Activated CD4-positive, alpha-beta T cell treated with anti-CD3 and anti-CD28 coated beads, Interleukin-2, amount 10 ng/mL, durations not matched to agents 7 days and 5 days (primary cell): ENCODE measurements around the gene ABCB11. TPM values are rescaled to one million over a fixed set of nuclear protein-coding genes. Genes with fewer than 3 reads are reported as not detected.

Experiments
- CTCF ChIA-PET: fragments of 350-600 bp; sonication (Branson Sonifier 250); formaldehyde crosslinking; loops from one replicate; lab custom pipeline; 2021; ENCODE audit warnings: antibody characterized with exemption; lab: Charles Lee
- POLR2A ChIA-PET: fragments of 350-600 bp; sonication (Branson Sonifier 250); formaldehyde crosslinking; loops from one replicate; lab custom pipeline; 2021; ENCODE audit warnings: antibody characterized with exemption; lab: Charles Lee
- DNase-seq: peaks from one replicate; pipeline ENCODE4 v3.0.0-alpha.2; 2020
- H3K27ac Mint-ChIP-seq: one replicate; pipeline ENCODE4 v1.8.0; 2021; ENCODE audit warnings: mild to moderate bottlenecking, moderate library complexity, mixed read lengths
- H3K27me3 Mint-ChIP-seq: one replicate; pipeline ENCODE4 v1.8.0; 2021; ENCODE audit warnings: mixed read lengths
- H3K36me3 Mint-ChIP-seq: one replicate; pipeline ENCODE4 v1.8.0; 2021; ENCODE audit warnings: low read depth, mixed read lengths
- H3K4me1 Mint-ChIP-seq: one replicate; pipeline ENCODE4 v1.8.0; 2021; ENCODE audit warnings: mixed read lengths
- H3K4me3 Mint-ChIP-seq: one replicate; pipeline ENCODE4 v1.8.0; 2021; ENCODE audit warnings: mild to moderate bottlenecking, moderate library complexity, mixed read lengths
- H3K9me3 Mint-ChIP-seq: one replicate; pipeline ENCODE4 v1.8.0; 2021; ENCODE audit warnings: mixed read lengths
- total RNA-seq, 2 experiments: library from RNA; stranded (reverse); gene quantifications; one replicate each; pipeline ENCODE4 v1.2.3, GENCODE V29; 2021

The ABCB11 gene
- under 1 TPM in 1 of 2 experiments, not detected in 1; 0.20 TPM for total RNA-seq

GRCh38 chr2:169031202-169031601 lies at the start of gene ABCB11:
Gene ABCB11 (minus strand): TSS chr2:169031324. CDS start chr2:169018125, 13,199 bp downstream.
- H3K4me3 Mint-ChIP-seq = no peak within 1 kb of the TSS
- ChIA-PET POLR2A (no interaction called here), CTCF (interaction anchor here (0.6 kb wide), 1 partner anchor 516 kb away, joined by 4 read pairs; no protein-coding TSS in a partner anchor)
- H3K4me1 Mint-ChIP-seq = peaks cover 4% of the 10 kb centered on the region
- no peak for DNase-seq
- H3K9me3 Mint-ChIP-seq = peaks cover 5% of the 10 kb centered on the region
- no peak within 1 kb of the TSS for H3K27ac Mint-ChIP-seq
- H3K27me3 Mint-ChIP-seq = no peaks in the 10 kb centered on the region
- no peaks in the 10 kb centered on the region for H3K36me3 Mint-ChIP-seq

DNA sequence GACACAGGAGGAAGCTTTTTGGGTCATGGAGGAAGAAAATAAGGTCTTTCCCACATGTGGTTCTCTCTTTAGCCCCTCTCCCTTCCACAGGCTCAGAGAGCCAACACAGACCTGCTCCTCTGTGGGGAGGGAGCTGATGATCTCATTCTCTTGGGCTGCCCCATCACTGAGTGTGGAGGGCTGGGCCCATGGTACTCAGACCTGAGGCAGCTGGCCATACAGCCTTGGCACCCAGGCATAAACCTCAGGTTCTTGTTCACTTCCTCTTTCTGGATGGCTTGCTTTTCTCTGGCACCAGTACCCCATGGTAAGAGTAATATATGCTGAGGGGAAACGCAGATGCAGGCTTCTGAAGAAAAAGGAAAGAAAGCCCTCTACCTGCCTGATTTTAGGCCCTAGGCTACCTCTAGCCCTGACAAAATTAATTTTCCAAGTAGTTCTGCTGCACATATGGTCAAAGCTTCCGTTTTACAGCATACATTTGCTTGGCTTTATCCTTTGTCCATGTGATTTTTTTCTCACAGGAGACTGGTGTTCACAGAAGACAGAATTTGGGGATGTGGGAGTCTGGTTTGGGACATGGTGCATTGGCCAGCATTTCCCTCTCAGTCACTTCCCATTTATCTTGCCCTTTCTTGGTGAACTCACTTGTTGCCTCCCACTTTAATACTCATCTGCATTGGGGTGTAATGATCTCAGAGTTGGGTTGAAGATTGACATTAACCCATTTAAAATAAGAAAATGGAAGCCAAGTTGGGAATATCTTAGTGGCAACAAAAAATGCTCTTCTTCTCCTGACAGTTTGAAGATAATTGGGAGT lies 49.3 kb upstream of the ABCB11 start:
- peaks cover 13% of the 10 kb centered on the region for H3K9me3 Mint-ChIP-seq
- DNase-seq = no peak
- POLR2A ChIA-PET = no interaction called here
- H3K4me1 Mint-ChIP-seq = no peaks in the 10 kb centered on the region
- CTCF ChIA-PET = no interaction called here
- H3K36me3 Mint-ChIP-seq = no peaks in the 10 kb centered on the region
- peaks cover 5% of the 10 kb centered on the region for H3K27me3 Mint-ChIP-seq
- no peak overlapping the region for H3K4me3 Mint-ChIP-seq
- no peak overlapping the region for H3K27ac Mint-ChIP-seq

DNA sequence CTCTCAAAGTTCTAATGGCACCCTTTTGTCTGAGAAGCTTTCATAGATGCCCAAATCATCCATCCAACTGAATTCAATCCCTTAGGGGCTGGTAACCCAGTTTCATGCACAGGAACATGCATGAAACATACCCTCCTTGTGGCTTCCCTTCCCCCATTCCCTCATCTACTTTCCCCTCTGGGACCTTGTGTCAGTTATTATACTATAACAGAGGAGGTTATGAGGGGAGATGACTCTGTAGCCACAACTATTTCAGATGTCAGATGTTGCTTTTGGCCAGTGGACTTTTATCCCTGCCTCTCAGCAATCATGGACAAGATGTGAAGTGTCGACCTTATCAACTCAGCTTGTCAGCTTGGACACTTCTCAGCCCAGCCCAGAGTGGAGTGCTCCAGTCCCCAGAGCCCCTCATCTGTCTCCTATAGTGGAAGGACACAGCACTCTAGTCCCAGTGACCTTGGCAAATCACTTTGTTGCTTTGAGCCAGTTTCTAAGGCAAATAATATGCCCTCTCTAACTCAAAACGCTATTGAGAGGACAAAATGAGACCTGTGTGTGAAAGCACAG lies 46.6 kb upstream of the ABCB11 start:
- Mint-ChIP-seq H3K4me1 (peaks cover 10% of the 10 kb centered on the region), H3K27ac (no peak overlapping the region), H3K4me3 (no peak overlapping the region), H3K36me3 (no peaks in the 10 kb centered on the region), H3K9me3 (peaks cover 12% of the 10 kb centered on the region), H3K27me3 (no peaks in the 10 kb centered on the region)
- DNase-seq = no peak
- POLR2A ChIA-PET = no interaction called here
- CTCF ChIA-PET = no interaction called here

DNA sequence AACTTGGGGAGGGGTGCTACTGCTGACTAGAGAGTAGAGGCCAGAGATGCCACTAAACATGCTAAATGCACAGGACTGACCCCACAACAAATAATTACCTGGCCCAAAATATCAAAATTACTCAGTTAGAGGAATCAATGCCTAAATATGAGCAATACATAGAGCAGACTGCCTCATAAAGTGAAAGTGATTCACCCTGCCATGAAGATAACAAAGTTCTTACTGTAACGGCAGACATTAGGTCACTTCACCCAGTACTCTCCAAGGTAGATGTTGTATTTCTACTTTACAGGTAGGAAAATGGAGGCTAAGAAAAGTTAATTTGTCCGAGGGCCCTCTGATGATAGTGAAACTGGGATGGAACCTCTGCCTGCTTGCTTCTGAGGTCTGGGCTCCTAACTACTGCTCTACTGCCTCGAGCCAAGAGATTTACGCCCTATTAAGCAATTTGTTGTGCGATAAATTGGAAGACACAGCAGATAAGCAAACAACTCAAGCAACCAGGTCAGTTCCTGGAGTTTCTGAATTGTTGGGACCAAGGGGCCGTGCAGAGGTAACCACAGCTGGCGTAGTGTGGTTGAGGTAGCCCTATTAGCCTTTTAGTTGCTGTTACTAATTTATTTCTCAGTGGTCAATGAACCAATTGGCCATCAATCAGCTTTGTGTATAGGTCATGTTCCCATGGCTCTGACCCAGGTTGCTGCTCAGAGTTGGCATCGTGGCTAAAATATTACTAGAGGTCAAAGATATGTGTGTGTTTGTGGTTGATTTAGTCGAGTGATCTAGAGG lies 43.0 kb upstream of the ABCB11 start:
- Mint-ChIP-seq H3K4me1 (peaks cover 24% of the 10 kb centered on the region), H3K27ac (no peak overlapping the region), H3K36me3 (no peaks in the 10 kb centered on the region), H3K9me3 (peaks cover 12% of the 10 kb centered on the region), H3K27me3 (no peaks in the 10 kb centered on the region), H3K4me3 (no peak overlapping the region)
- ChIA-PET CTCF (interaction anchor here (0.9 kb wide), 1 partner anchor 11 kb away, joined by 3 read pairs; no protein-coding TSS in a partner anchor), POLR2A (no interaction called here)
- DNase-seq = no peak

DNA sequence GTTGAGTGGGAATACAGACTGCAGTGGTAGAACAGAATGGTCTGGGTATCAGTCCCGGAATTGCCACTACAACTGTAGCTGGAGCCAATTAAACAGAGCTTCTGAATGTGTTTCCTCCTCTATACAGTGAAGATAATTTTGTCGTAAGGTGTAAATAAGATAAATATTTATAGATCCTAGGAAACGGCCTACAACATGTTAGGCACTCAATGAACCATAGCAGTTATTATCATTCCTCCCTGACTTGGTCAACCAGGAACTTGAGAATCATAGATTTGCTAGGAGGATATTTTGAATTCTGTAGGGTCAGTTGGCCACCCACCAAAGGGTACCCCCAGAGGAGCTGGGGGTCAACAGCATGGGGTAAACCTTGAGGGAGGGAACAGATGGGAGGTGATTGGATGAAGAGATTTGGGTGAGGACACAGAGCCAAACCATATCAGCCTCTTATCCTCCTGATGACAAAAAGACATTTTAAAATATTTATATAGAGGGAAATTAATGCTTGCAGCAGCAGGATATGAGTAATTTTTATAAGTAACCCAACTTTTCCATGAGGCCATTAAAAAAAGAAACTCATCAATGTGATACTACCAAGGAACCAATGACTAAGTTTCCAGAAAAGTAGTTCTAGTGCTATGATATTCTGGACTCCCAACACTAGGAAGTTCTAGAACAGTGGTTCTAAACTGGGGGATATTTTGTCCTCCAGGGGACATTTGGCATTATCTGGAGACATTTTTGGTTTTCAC lies 42.3 kb upstream of the ABCB11 start:
- Mint-ChIP-seq H3K27ac (no peak overlapping the region), H3K36me3 (no peaks in the 10 kb centered on the region), H3K9me3 (peaks cover 12% of the 10 kb centered on the region), H3K27me3 (no peaks in the 10 kb centered on the region), H3K4me1 (peaks cover 24% of the 10 kb centered on the region), H3K4me3 (no peak overlapping the region)
- no peak for DNase-seq
- POLR2A ChIA-PET = no interaction called here
- CTCF ChIA-PET = no interaction called here

GRCh38 chr2:169072163-169072925 lies 41.2 kb upstream of the ABCB11 start:
- no peaks in the 10 kb centered on the region for H3K36me3 Mint-ChIP-seq
- H3K4me1 Mint-ChIP-seq = peaks cover 24% of the 10 kb centered on the region
- no peak for DNase-seq
- no peak overlapping the region for H3K27ac Mint-ChIP-seq
- POLR2A ChIA-PET = no interaction called here
- CTCF ChIA-PET = no interaction called here
- H3K9me3 Mint-ChIP-seq = peaks cover 12% of the 10 kb centered on the region
- H3K4me3 Mint-ChIP-seq = peak overlapping the region; percentile 13
- H3K27me3 Mint-ChIP-seq = no peaks in the 10 kb centered on the region

DNA sequence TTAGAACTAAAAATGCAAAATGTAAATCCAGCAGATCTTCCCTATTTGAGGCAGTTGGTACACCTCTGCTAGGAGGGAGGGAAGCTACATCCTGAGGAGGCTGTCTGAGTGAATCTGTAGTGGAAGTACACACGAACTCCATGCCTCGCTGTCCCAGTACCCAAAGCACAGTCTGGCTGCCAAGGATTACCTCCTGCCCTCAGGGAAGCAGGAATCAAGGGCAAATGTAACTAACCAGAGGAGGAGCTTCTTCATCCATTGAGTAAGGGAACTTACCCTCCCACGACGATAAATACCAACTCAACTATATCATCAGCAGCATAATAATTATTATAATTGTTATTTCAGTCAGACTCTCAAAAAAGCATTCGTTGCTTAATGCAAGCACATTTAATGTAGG lies 40.3 kb upstream of the ABCB11 start:
- Mint-ChIP-seq H3K27me3 (no peaks in the 10 kb centered on the region), H3K27ac (no peak overlapping the region)

GRCh38 chr2:169069833-169070232 lies 38.7 kb upstream of the ABCB11 start:
- ChIA-PET POLR2A (no interaction called here), CTCF (interaction anchor here (0.9 to 1.0 kb wide), 3 partner anchors 12 to 27 kb away, joined by 3 to 5 read pairs (median 4); no protein-coding TSS in a partner anchor)
- peaks cover 5% of the 10 kb centered on the region for H3K9me3 Mint-ChIP-seq
- H3K4me1 Mint-ChIP-seq = peaks cover 24% of the 10 kb centered on the region
- no peak overlapping the region for H3K4me3 Mint-ChIP-seq
- no peak overlapping the region for H3K27ac Mint-ChIP-seq
- DNase-seq = no peak
- no peaks in the 10 kb centered on the region for H3K36me3 Mint-ChIP-seq
- H3K27me3 Mint-ChIP-seq = no peaks in the 10 kb centered on the region

More for the DNA sequence above, 40.3 kb upstream of the ABCB11 start:
- Mint-ChIP-seq H3K36me3 (no peaks in the 10 kb centered on the region), H3K4me1 (peaks cover 24% of the 10 kb centered on the region), H3K4me3 (no peak overlapping the region), H3K9me3 (peaks cover 12% of the 10 kb centered on the region)
- ChIA-PET CTCF (no interaction called here), POLR2A (no interaction called here)
- no peak for DNase-seq

DNA sequence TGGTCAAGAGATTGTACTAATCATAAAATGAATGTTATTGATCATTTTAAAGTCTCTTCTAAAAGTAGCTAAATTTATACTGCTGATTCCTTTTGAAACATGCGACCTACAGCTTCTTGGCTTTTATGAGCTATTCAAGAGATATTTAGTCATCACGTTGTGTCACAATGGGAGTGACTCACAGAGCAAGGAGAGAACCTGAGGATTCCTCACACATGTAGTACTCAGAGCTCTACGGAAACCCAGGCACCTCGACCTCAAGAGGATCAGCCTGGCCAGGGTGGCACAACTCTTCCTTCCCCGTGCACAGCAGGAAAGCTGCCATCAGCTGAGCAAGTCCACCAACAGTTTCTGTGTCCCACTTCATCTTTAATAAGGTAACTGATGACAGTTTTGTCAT lies 38.2 kb upstream of the ABCB11 start, which contains the start of gene DHRS9:
Gene DHRS9, plus strand, starts transcription at position 223 of the 400 bp plus-strand sequence. CDS start 12,019 bp downstream, outside the sequence.
- DNase-seq = no peak
- ChIA-PET CTCF (interaction anchor here (0.9 to 1.0 kb wide), 3 partner anchors 11 to 27 kb away, joined by 3 to 5 read pairs (median 4); no protein-coding TSS in a partner anchor), POLR2A (no interaction called here)
- peaks cover 24% of the 10 kb centered on the region for H3K4me1 Mint-ChIP-seq
- no peak within 1 kb of the TSS for H3K27ac Mint-ChIP-seq
- H3K27me3 Mint-ChIP-seq = no peaks in the 10 kb centered on the region
- no peaks in the 10 kb centered on the region for H3K36me3 Mint-ChIP-seq
- H3K9me3 Mint-ChIP-seq = peaks cover 5% of the 10 kb centered on the region
- H3K4me3 Mint-ChIP-seq = no peak within 1 kb of the TSS

- ChIA-PET POLR2A (no interaction called here), CTCF (interaction anchor here (0.8 kb wide), 1 partner anchor 29 kb away, joined by 3 read pairs; no protein-coding TSS in a partner anchor)
- no peaks in the 10 kb centered on the region for H3K9me3 Mint-ChIP-seq
- peaks cover 6% of the 10 kb centered on the region for H3K4me1 Mint-ChIP-seq
- no peak overlapping the region for H3K27ac Mint-ChIP-seq
- no peak for DNase-seq
- H3K4me3 Mint-ChIP-seq = no peak overlapping the region
- no peaks in the 10 kb centered on the region for H3K36me3 Mint-ChIP-seq
- no peaks in the 10 kb centered on the region for H3K27me3 Mint-ChIP-seq
These were observed 35.8 kb upstream of the ABCB11 start for GRCh38 chr2:169066897-169067296.

- no peak for DNase-seq
- no peak overlapping the region for H3K4me3 Mint-ChIP-seq
- peaks cover under 1% of the 10 kb centered on the region for H3K4me1 Mint-ChIP-seq
- CTCF ChIA-PET = interaction anchor here (1.0 to 1.2 kb wide), 2 partner anchors 10 to 13 kb away, joined by 3 to 4 read pairs; no protein-coding TSS in a partner anchor
- no peaks in the 10 kb centered on the region for H3K36me3 Mint-ChIP-seq
- no peak overlapping the region for H3K27ac Mint-ChIP-seq
- no peaks in the 10 kb centered on the region for H3K27me3 Mint-ChIP-seq
- H3K9me3 Mint-ChIP-seq = no peaks in the 10 kb centered on the region
- POLR2A ChIA-PET = no interaction called here
These were observed 34.9 kb upstream of the ABCB11 start for GRCh38 chr2:169065864-169066517.
